Erythroblast (primary cell): ENCODE measurements around the gene SLC39A2.
"Not testable (repeated sequence)": the region's sequence is repeated elsewhere in the genome, so short reads cannot be mapped to it uniquely, and the experiment has no call there.

Experiments
- GATA1 ChIP-seq: IDR thresholded peaks from 2 replicates; pipeline ENCODE4 v1.6.1; 2011; ENCODE audit warnings: low read depth, mild to moderate bottlenecking, control low read depth, low read length, moderate library complexity
- POLR2A ChIP-seq: IDR thresholded peaks from 2 replicates; pipeline ENCODE4 v1.6.1; 2011; ENCODE audit warnings: mild to moderate bottlenecking, low read length

DNA sequence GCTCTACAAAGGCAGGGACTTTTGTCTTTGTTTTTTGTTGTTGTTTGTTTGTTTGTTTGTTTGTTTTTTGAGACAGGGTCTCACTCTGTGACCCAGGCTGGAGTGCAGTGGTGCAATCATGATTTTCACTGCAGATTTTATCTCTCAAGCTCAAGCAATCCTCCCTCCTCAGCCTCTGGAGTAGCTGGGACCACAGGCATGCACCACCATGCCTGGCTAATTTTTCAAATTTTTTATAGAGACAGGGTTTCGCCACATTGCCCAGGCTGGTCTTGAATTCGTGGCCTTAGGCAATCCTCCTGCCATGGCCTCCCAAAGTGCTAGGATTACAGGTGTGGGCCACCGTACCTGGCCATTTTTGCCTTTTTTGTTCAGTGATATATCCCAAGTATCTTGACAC, 41.8 kb downstream of the SLC39A2 start:
- TF ChIP-seq POLR2A, GATA1: not testable (repeated sequence)
